GM18520 (cell line): ENCODE measurements around the gene SORBS1.

ENCODE experiments used
- ATAC-seq: cut with Tn5 transposase; IDR thresholded peaks from one replicate; pipeline ENCODE4 v1.9.1; 2021; ENCODE audit not compliant: unreplicated experiment

SORBS1 gene

DNA sequence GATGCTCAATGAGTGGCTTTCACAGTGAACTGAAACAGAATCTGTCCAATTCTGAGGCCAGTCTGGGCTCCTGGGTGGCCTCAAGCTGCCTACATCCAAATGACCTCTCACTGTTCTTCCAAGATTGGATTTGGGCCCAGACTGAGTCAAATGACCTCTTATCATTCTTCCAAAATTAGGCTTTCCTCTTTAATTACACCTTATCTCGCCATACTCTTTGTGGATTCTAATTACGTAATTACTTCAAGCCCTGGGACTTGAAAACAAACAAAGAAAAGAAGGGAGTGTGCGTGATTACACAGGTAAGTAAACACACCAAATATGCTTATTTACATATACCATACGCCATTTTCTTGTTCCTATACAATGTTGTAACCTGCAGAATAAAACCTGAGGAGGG lies 18.8 kb downstream of the SORBS1 start:
- no peak for ATAC-seq

DNA sequence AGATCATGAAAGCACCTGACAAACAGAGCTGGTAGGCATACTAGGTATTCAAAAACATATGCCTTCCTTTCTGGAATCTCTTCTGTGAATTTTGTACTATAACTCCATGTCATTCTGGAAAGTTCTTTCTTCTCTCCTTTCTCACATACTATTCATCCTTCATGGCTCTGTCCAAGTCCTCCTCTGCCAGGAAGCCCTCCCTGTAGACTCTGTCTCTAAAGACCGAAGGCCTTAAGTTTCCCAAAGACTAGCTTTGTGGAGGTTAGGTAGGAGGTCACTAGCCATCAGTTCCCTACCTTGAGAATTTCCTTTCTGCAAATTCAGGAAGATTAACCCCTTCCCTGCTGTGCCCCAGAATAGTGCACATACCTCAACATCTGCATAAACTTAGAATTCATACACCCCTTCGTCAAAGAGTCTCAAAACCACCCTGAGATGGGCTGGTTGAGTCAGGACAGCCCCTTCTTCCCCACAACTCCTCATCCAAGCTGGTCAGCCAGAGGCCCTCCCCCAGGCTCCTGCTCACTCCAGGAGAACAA lies 20.6 kb downstream of the SORBS1 start:
- ATAC-seq = no peak

DNA sequence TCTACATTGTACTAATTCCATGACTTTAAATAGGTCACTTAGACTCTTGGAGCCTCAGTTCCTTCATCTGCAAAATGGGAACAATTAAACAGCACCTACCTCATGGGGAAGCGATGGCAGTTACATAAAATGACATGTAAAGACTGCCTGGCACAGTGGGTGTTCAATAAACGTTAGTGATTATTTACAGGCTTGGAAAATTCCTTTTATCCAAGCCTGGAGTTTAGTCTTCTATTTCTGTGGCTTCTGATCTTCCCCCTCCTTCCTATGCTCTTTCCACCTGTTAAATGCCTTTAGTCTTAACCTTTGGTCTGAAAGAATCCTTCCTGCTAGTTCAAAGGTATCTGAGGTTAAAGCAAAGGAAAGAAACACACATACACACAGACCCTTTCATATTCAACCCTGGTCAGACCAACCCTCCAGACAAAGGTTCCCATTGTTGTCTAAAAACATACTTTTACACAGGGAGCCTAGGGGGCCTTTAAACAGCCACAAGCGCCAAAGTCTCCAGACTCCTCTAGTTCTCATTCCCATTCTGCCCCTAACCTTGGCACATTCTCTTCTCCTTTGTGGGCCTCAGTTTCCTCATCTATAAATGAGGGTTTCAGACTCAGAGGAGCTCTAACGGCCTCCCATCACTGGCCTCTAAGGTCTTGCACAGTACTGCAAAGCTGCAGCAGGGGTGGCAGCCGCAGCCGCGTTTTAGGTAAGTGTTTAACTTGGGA lies 21.4 kb downstream of the SORBS1 start:
- no peak for ATAC-seq

DNA sequence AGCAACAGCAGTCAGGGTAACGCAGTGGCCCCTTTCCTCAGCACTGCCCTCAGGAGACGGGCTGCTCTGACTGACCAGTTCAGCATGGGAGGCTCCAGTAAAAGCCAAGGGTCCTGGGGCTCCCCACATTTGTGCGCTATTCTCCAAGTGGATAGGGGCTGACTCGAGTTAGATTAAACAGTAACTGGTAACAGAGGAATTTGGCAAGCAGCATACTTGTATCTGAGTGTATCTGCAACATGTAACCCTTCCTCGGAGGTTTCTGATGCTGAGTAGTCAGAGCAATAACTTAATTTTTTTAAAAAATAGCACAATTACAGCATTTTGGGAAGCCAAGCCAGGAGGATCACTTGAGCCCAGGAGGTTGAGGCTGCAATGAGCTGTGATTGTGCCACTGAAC lies 22.8 kb downstream of the SORBS1 start:
- ATAC-seq = no peak

DNA sequence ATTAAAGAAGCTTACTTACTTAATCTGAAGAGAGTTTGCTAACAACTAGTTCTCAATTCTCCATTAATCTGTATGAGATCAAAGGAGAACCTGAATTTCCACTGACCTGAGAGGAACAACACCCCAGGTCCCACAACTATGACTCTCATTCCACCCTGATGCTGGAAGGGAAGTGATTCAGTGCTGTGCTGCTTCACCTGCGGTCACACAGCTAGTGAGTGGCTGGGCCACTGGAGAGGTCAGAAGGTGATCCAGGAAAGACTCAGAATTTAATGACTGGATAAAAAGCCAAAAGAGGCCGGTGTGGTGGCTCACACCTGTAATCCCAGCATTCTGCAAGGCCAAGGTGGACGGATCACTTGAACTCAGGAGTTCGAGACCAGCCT lies 23.6 kb downstream of the SORBS1 start:
- ATAC-seq = no peak

DNA sequence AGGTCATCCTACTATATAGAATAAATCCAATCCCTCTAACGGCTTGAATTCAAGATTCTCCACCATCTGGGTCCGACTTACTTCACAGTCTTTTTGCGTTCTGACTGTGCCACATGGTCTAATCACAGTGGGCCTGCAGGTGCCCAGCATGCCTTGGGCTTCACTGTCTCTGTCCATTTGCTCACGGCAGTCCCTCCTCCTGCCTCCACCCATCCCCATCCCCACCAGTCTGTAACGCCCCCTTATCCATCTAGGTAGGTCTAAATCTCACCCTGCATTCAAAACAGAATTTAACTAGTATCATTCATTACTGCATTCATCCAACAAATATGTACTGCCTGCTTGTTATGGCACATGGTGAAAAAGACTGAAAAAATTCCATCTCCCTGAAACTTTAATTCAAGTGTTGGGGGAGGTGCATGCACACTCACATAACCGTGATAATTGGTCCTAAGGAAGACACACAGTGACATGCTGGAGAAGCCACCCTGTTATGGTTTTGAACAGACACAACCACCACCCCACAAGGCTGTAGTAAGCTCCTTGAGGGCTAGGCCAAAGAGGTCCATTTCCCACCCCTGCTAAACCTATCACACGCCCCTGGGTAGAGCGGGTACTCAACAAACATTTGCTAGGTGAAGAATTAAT lies 24.2 kb downstream of the SORBS1 start:
- ATAC-seq = no peak

DNA sequence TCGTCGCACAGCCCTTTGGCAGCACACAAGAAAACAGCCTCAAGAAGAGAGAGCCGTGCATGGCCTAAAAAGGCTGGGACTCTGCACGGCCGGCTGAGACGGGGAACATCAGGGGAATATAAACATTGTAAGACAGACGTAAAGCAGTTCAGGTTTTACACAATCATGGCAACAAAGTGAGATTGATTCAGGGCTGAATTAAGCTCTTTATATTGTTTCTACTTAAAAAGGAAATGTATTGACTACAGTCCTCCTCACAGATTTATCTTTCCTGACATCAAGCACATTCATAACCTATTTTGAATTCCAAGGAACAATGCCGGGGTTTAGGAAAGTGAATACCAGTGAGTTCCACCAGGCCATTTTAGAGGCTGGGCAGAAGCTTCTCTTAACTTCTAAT lies 25.2 kb downstream of the SORBS1 start:
- no peak for ATAC-seq

DNA sequence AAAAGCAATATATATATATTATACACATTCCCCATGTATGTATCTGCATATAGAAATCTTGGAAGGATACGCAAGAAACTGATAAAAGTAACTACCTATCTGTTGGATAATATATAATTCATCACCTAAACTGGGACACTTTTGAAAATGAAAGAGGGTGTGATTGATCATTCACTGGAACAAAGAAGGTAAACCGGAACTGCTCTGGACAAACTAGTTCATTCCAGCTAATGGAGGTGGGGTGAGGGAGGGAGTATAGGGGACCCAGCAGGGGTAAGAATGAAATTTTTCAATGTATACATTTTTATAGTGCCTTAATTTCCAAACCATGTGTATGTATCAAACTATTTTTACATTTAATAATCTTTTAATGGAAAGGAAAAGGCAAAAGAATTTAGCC lies 25.6 kb downstream of the SORBS1 start:
- no peak for ATAC-seq

DNA sequence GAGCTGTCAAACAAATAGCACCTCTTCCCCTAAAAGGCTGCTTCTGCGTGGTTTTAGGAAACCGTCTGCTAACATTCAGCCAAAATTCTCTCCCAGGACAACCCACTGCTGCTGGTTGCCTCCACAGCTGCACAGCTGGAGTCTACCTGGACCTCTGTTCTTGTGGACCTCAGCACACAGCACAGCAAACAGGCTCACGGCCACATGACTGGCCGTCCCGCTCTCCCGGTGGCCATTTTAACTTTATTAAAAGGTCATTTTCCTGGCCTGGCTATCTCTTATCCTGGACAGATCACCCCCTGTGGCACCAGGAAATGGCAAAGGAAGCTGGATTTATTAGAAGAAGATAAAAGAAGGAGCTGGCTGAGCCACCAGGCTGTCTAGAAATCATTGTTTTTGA lies 27.6 kb downstream of the SORBS1 start:
- ATAC-seq = no peak

DNA sequence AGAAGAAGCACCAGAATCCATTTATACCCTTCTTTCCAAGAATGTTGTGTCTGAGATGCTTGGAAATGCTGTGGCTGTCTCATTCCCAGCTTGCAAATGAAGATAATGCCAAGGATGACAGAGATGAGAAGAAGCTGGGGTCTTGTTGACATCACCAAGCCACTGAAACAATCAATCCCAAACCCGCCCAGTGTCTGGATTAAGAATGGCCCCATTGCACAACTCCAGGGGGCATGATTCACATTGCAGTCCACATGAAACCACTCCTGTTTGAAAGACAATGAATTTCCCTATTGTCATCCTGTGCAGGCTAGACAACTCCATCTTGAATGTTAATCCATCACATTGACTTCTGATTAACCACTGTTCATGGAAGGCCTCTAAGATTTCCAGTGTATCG lies 28.6 kb downstream of the SORBS1 start:
- no peak for ATAC-seq

DNA sequence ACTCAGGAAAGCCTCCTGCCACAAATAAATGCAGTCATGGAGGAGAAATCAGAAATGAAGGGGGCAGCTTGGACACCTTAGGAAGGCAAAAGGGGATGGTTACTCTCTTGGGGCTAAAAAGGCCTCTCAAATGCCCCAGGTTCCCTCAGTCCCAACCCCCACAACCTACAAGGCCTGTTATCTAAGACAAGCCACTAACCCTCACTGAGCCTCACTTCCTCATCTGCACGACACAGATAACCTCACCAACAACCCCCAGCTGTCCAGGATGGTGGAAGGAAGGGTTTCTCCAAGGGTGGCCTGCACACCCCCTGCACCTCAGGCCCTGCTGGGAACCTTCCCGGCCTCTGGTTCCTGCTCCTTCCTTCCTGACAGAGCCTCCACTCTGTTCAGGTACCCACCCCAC lies 29.2 kb downstream of the SORBS1 start:
- no peak for ATAC-seq

DNA sequence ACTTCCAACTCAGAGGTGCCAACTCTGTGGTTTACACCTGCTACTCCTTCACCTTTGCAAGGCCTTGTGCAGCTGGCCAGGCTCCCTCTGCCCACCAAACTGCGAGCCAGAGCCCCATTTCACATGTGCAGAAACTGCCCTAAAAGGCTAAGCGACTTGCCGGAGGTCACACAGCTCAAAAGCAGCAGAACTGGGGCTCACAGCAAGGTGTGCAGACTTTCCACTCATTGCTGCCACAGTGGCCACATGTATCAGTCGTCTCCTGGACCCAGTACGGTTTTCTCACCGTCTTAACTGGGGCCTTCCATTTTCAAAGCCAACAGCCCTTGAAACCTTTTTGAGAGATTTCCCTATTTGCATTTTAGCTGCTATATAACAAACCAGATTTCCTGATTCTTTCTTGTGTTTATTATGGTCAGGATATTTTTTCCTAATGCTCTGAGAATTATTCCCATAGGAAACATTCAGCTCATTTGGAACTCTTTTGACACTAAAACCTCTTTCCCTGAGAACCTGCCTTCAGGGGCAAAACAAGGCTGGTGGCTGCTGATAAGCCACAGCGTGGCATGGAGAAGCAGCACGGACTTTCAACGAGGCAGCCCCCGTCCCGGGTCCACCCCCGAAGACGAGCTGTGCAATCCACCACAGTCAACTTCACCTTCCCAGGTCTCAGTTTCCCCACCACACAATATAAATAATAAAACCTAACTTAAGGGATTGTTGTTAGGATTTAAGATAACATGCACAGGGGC lies 29.9 kb downstream of the SORBS1 start:
- no peak for ATAC-seq

DNA sequence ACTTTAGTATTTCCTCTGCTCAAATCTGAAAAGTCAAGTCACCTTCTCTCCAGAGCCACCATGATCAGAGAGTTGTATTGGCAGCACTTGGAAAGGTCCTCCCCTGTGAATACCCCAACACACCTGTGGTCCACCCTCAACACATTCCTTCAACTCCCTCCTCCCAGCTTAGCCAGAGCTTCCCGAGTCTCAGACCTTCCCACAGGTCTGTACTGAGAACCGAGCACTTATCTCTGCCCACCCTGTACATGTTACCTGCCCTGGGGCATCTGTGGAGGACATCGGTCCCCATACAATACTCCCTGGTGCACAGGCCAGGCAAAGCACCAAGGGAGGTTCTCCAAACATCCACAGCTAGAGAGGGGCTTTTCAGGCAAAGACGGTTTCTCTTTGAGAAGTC lies 30.6 kb downstream of the SORBS1 start:
- no peak for ATAC-seq

DNA sequence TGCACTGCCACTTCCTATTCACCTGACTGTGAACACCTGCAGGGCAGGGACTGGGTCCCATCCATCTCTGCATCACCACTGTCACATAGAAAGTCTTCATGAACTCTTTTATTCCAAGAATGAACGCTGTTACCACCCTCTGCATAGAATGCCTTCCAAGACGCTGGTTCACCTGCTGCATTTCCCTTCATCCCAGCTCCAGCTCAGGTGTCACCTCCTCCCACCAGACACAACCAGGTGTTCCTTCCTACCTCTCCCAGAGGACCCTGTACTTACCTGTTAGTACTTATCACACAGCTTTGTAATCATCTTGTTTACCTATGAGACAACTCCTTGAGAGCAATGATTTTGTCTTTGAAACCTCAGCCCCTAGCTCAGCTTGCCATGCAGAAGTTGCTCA lies 31.1 kb downstream of the SORBS1 start:
- ATAC-seq = no peak

DNA sequence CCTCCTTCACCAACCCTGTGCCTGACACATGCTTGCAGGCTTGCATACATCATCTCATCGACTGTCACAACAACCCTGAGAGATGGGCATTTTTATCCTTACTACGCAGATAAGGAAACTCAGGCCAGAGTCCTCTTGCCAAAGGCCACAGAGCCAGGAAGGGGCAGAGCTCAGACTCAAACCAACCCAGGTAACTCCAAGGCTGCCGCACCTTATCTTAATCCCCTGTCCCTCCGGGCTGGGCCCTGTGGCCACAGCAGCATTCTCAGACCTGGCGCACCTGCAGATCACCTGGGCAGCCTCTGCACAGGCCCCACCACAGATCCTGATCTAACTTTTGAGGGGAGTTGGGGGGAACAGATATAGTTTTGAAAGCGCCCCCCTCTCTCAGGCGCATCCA lies 35.1 kb downstream of the SORBS1 start:
- no peak for ATAC-seq

DNA sequence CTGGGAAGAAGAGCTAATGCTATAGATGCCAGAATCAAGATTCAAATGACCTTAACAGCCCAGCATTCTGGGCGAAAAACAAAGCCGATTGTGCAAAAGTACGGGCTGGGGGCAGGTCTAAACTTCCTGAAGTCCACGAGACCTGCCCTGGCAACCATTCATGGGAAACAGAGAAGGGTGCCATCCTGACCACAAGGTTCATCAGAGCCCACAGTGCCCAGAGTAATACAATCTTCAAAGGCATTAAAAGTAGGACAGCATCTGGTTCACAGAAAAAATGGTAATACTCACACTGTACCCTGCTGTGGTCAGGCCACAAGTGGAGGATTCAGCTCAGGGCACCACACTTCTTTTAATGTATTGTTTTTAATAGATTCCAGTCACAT lies 36.1 kb downstream of the SORBS1 start:
- no peak for ATAC-seq

DNA sequence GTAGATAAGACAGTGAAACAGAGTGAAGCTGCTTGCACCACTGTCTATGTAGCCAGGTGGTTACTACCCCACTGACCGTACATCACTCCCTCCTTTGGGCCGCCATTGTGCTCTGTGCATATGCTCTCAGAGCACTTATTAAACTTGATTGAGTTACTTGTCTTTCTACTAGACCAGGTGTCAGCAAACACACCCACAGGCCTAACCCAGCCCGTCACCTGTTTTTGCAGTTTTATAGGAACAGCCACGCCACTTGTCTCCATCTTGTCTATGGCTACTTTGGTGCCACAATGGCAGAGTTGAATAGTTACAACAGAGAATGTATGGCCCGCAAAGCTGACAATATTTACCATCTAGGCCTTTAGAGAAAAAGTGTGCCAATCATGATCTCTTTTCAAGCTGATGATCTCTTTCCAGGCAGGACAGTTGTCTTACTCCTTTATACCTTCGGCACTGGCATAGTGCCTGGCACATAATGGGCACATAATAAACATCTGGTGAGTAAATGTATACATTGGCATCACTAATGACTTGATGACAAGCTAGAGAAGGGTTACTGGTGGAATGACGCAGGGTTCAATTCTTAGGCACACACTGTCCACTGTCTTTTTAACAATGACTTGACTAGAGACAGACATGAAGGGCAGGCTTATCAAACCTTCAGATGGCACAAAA lies 36.7 kb downstream of the SORBS1 start:
- no peak for ATAC-seq

DNA sequence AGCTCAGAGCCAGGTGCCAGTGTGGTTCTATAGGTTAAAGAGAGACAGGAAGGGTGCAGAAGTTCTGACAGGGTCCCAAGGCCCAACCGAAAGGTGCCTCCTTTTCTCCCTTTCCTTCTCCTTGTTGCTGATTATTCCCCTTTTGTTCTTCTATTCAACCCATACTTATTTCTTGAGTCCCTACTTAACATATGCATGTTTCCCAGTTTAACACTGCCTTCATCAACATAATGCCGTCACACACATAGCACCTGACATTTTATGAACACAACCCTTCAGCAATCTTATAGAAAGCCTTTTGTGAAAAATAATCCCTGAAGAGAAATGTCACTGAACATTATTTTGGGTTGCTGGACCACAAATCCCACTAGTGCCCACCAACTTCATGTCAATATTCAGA lies 39.1 kb downstream of the SORBS1 start:
- no peak for ATAC-seq

DNA sequence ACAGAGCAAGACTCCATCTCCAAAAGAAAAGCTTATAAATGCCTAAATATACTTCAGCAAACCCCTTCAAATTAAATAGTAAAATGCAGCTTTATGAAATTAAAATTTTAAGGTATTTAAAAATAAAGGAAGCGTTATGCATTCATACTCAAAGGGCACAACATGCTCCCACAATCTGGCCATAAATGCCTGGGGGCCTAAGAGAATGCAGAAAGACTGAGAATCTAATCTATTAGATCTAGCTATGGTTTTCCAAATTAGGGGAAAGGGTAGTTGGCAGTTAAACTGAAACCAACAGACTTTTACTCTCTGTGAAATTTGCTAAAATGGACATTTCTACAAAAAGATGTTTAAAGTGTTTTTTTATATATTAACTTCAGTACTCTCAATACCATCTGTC lies 40.6 kb downstream of the SORBS1 start:
- ATAC-seq = no peak

DNA sequence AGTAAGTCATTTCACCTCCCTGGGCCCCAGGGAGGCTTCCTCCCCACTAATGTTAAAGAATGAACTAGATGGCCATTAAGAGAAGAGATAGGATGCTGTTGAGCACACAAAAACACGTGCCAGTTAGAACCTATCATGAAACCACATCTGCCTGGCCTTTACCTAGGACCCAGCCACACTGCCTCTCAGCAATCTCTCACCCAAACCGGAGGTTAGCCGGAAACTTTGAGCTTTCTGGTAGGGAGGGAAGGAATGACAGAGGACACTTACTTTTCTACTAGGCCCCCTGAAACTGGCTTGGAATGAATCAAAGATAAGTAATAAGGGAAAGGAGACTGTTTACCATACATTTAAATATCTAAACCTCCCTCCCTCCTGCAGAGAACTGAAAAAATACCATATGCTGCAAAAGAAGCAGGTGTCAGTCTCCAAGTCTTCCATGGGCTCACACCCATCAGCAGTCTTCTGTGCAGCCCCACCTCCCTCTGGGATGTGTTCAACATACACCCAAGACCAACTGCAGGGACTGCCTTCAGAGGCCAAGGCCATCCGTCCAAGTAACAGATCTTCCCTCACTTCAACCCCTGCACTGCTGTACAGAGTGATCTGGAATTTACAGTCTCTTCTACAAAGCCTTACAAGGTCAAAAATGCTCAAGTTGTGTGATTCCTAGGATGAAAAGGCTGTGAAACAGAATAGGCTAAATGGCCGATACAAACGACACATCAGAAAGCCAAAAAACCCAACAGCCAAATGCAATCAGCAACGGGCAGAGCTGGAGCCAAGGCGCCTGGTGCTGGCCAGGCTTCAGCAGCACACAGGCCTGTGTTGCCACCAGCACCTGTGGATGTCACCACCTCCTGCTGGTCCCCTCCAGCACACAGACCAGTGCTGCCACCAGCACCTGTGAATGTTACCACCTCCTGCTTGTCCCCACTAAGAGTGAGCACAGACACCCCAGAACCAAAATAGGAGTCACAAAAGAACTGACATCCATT lies 42.4 kb downstream of the SORBS1 start:
- no peak for ATAC-seq
